ENCODE measurements around the gene PRKCD.

Gene PRKCD

GRCh38 chr3:53116956-53117355, 44.1 kb upstream of the PRKCD start:
- no peak for DNase-seq (ENCODE audit: extremely low read depth, insufficient read length)
- Histone ChIP-seq H3K36me3 (ENCODE audit: control insufficient read depth, insufficient read depth, low read length) (peaks cover 26% of the 10 kb centered on the region), H3K27me3 (replicated peaks; ENCODE audit: control insufficient read depth, insufficient read depth, low read length) (no peaks in the 10 kb centered on the region), H3K4me3 (replicated peaks; ENCODE audit: low read depth, low read length) (no peak overlapping the region)
- TF ChIP-seq CTCF (IDR thresholded peaks at IDR 0.05; ENCODE audit: insufficient read depth, low read length, poor library complexity, severe bottlenecking): no peak

GRCh38 chr3:53120336-53120735, 40.7 kb upstream of the PRKCD start:
- no peaks in the 10 kb centered on the region for H3K27me3 ChIP-seq (replicated peaks; ENCODE audit: control insufficient read depth, insufficient read depth, low read length)
- H3K4me3 ChIP-seq (replicated peaks; ENCODE audit: low read depth, low read length): no peak overlapping the region
- TF ChIP-seq CTCF (IDR thresholded peaks at IDR 0.05; ENCODE audit: insufficient read depth, low read length, poor library complexity, severe bottlenecking): no peak
- no peak for DNase-seq (ENCODE audit: extremely low read depth, insufficient read length)
- peaks cover 27% of the 10 kb centered on the region for H3K36me3 ChIP-seq (ENCODE audit: control insufficient read depth, insufficient read depth, low read length)

- H3K36me3 ChIP-seq (ENCODE audit: control insufficient read depth, insufficient read depth, low read length): peaks cover 27% of the 10 kb centered on the region
- no peak for TF ChIP-seq CTCF (IDR thresholded peaks at IDR 0.05; ENCODE audit: insufficient read depth, low read length, poor library complexity, severe bottlenecking)
- DNase-seq (ENCODE audit: extremely low read depth, insufficient read length): no peak
- H3K4me3 ChIP-seq (replicated peaks; ENCODE audit: low read depth, low read length): no peak overlapping the region
- no peaks in the 10 kb centered on the region for H3K27me3 ChIP-seq (replicated peaks; ENCODE audit: control insufficient read depth, insufficient read depth, low read length)
These were observed 38.6 kb upstream of the PRKCD start for GRCh38 chr3:53122255-53122932.

- TF ChIP-seq CTCF (IDR thresholded peaks at IDR 0.05; ENCODE audit: insufficient read depth, low read length, poor library complexity, severe bottlenecking): no peak
- no peak for DNase-seq (ENCODE audit: extremely low read depth, insufficient read length)
- H3K27me3 ChIP-seq (replicated peaks; ENCODE audit: control insufficient read depth, insufficient read depth, low read length): no peaks in the 10 kb centered on the region
- H3K36me3 ChIP-seq (ENCODE audit: control insufficient read depth, insufficient read depth, low read length): peaks cover 25% of the 10 kb centered on the region
- no peak overlapping the region for H3K4me3 ChIP-seq (replicated peaks; ENCODE audit: low read depth, low read length)
These were observed 38.1 kb upstream of the PRKCD start for GRCh38 chr3:53122933-53123305.

- H3K4me3 ChIP-seq (replicated peaks; ENCODE audit: low read depth, low read length): no peak overlapping the region
- DNase-seq (ENCODE audit: extremely low read depth, insufficient read length): no peak
- TF ChIP-seq CTCF (IDR thresholded peaks at IDR 0.05; ENCODE audit: insufficient read depth, low read length, poor library complexity, severe bottlenecking): no peak
- H3K36me3 ChIP-seq (ENCODE audit: control insufficient read depth, insufficient read depth, low read length): peaks cover 22% of the 10 kb centered on the region
- no peaks in the 10 kb centered on the region for H3K27me3 ChIP-seq (replicated peaks; ENCODE audit: control insufficient read depth, insufficient read depth, low read length)
These were observed 37.5 kb upstream of the PRKCD start for GRCh38 chr3:53123510-53123909.

GRCh38 chr3:53123953-53124352, 37.1 kb upstream of the PRKCD start:
- DNase-seq (ENCODE audit: extremely low read depth, insufficient read length): no peak
- no peak for TF ChIP-seq CTCF (IDR thresholded peaks at IDR 0.05; ENCODE audit: insufficient read depth, low read length, poor library complexity, severe bottlenecking)
- H3K4me3 ChIP-seq (replicated peaks; ENCODE audit: low read depth, low read length): no peak overlapping the region
- H3K27me3 ChIP-seq (replicated peaks; ENCODE audit: control insufficient read depth, insufficient read depth, low read length): no peaks in the 10 kb centered on the region
- H3K36me3 ChIP-seq (ENCODE audit: control insufficient read depth, insufficient read depth, low read length): peaks cover 21% of the 10 kb centered on the region

All from GM06990 (cell line).